Mesenchymal stem cell (in vitro differentiated cells and primary cell): ENCODE measurements around the gene SLC38A6.

Source experiments
- DNase-seq: peaks from one replicate; pipeline ENCODE4 v3.0.0-alpha.2; 2013
- H2AFZ ChIP-seq: one replicate; pipeline ENCODE4 v1.6.1; 2013; ENCODE audit warnings: low read depth, mild to moderate bottlenecking, control low read depth, inconsistent platforms, low read length, moderate library complexity
- H2AK5ac ChIP-seq: 2 replicates; pipeline ENCODE4 v1.6.1; 2013; ENCODE audit warnings: low read length, moderate library complexity, mild to moderate bottlenecking, inconsistent platforms; ENCODE audit not compliant: severe bottlenecking
- H2BK120ac ChIP-seq: one replicate; pipeline ENCODE4 v1.6.1; 2013; ENCODE audit warnings: low read depth, mild to moderate bottlenecking, inconsistent platforms, low read length, moderate library complexity
- H2BK12ac ChIP-seq, 2 experiments: one replicate each; pipeline ENCODE4 v1.6.1; 2013; ENCODE audit warnings: inconsistent platforms in 2 of 2, low read length in 2 of 2, mild to moderate bottlenecking in 2 of 2, moderate library complexity in 2 of 2, control low read depth in 1 of 2
- H2BK15ac ChIP-seq: one replicate; pipeline ENCODE4 v1.6.1; 2013; ENCODE audit warnings: mild to moderate bottlenecking, low read depth, inconsistent platforms; ENCODE audit not compliant: poor library complexity, severe bottlenecking
- H2BK5ac ChIP-seq: 2 replicates; pipeline ENCODE4 v1.6.1; 2013; ENCODE audit warnings: low read depth, mild to moderate bottlenecking, low read length, control low read depth, inconsistent platforms; ENCODE audit not compliant: poor library complexity, severe bottlenecking
- H3K14ac ChIP-seq, 2 experiments: one replicate each; pipeline ENCODE4 v1.6.1; 2013; ENCODE audit warnings: inconsistent platforms in 2 of 2, low read length in 2 of 2, control low read depth in 1 of 2, mild to moderate bottlenecking in 1 of 2, moderate library complexity in 1 of 2
- H3K18ac ChIP-seq, 2 experiments: one replicate each; pipeline ENCODE4 v1.6.1; 2013; ENCODE audit warnings: inconsistent platforms in 2 of 2, low read length in 2 of 2, control low read depth in 1 of 2, low read depth in 1 of 2, mild to moderate bottlenecking in 1 of 2
- H3K23ac ChIP-seq, 2 experiments: one replicate each; pipeline ENCODE4 v1.6.1; 2013; ENCODE audit warnings: inconsistent platforms in 2 of 2, low read length in 2 of 2, mild to moderate bottlenecking in 2 of 2, moderate library complexity in 2 of 2, control low read depth in 1 of 2
- H3K27ac ChIP-seq: 2 replicates; pipeline ENCODE4 v1.5.1; 2013; ENCODE audit warnings: mild to moderate bottlenecking, moderate library complexity, low read length, control low read depth, inconsistent platforms; ENCODE audit not compliant: poor library complexity, severe bottlenecking
- H3K27me3 ChIP-seq, 2 experiments: 2 replicates each; pipeline versions ENCODE4 v1.6.1 to v1.7.0; 2013; ENCODE audit warnings: low read length in 2 of 2, mild to moderate bottlenecking in 2 of 2, moderate library complexity in 2 of 2, control low read depth in 1 of 2, inconsistent platforms in 1 of 2; ENCODE audit not compliant: control insufficient read depth in 1 of 2, insufficient read depth in 1 of 2
- H3K36me3 ChIP-seq, 2 experiments: 2 replicates each; pipeline versions ENCODE4 v1.6.1 to v1.7.0; 2013; ENCODE audit warnings: low read length in 2 of 2, control low read depth in 1 of 2, inconsistent platforms in 1 of 2, low read depth in 1 of 2, mild to moderate bottlenecking in 1 of 2; ENCODE audit not compliant: insufficient read depth in 2 of 2, control insufficient read depth in 1 of 2
- H3K4ac ChIP-seq, 2 experiments: one replicate each; pipeline ENCODE4 v1.6.1; 2013; ENCODE audit warnings: inconsistent platforms in 2 of 2, low read length in 2 of 2, mild to moderate bottlenecking in 2 of 2, moderate library complexity in 2 of 2, control low read depth in 1 of 2, low read depth in 1 of 2
- H3K4me1 ChIP-seq: 2 replicates; pipeline ENCODE4 v1.6.1; 2013; ENCODE audit warnings: low read depth, low read length, control low read depth; ENCODE audit not compliant: control insufficient read depth, insufficient read depth
- H3K4me2 ChIP-seq: 2 replicates; pipeline ENCODE4 v1.6.1; 2013; ENCODE audit warnings: low read length, mild to moderate bottlenecking, inconsistent platforms; ENCODE audit not compliant: poor library complexity, severe bottlenecking
- H3K4me3 ChIP-seq, 2 experiments: 2 replicates each; pipeline versions ENCODE4 v1.5.1 to v1.7.0; 2013; ENCODE audit warnings: low read length in 2 of 2, mild to moderate bottlenecking in 2 of 2, control low read depth in 1 of 2, low read depth in 1 of 2; ENCODE audit not compliant: insufficient read depth in 1 of 2
- H3K79me1 ChIP-seq: replicated peaks from 2 replicates; pipeline ENCODE4 v1.6.1; 2013; ENCODE audit warnings: mild to moderate bottlenecking, control low read depth, low read length, inconsistent platforms; ENCODE audit not compliant: poor library complexity, severe bottlenecking
- H3K9ac ChIP-seq: 2 replicates; pipeline ENCODE4 v1.7.0; 2013; ENCODE audit warnings: mild to moderate bottlenecking, low read length, moderate library complexity
- H3K9me3 ChIP-seq: 2 replicates; pipeline ENCODE4 v1.7.0; 2013; ENCODE audit warnings: mild to moderate bottlenecking, low read length; ENCODE audit not compliant: control insufficient read depth
- H4K8ac ChIP-seq: one replicate; pipeline ENCODE4 v1.6.1; 2013; ENCODE audit warnings: inconsistent platforms, mild to moderate bottlenecking, low read length, moderate library complexity
- H4K91ac ChIP-seq: one replicate; pipeline ENCODE4 v1.6.1; 2013; ENCODE audit warnings: mild to moderate bottlenecking, low read length, inconsistent platforms
- WGBS: methylation state at CpG from one replicate; pipeline ENCODE4 v1.1.7; 2013; ENCODE audit warnings: mixed read lengths; 5-methylcytosine and 5-hydroxymethylcytosine counted together

The SLC38A6 gene

DNA sequence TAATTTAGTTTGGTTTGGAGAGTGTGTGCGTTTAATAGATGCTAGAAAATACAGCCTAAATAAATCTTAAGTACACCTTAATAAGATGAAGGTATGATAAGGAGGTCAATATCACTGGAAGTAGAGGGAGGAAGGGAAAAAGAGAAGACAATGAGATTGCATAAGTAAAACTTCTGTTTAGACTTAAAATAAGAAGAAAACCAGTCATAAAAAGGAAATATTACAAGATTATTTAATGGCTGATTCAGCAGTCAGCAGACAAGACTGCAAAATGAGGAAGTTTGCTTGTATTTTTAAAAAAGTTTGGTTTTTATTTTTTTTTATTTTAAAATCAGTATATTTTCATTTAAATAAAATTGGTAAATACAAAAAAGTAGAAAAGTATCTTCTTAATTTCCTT lies 3.2 kb downstream of the SLC38A6 start:
- H3K79me1 ChIP-seq: peaks cover 13% of the 10 kb centered on the region
- H3K14ac ChIP-seq: no peak overlapping the region
- H2BK5ac ChIP-seq: no peak overlapping the region
- DNase-seq: no peak
- peaks cover 8 to 68% of the 10 kb centered on the region in 2 experiments for H3K36me3 ChIP-seq
- H2BK15ac ChIP-seq: no peak overlapping the region
- H3K9me3 ChIP-seq: no peaks in the 10 kb centered on the region
- no peak overlapping the region for H2AK5ac ChIP-seq
- no peak overlapping the region for H4K8ac ChIP-seq
- peak overlapping the region; percentile 1 for H3K9ac ChIP-seq
- no peak overlapping the region for H2BK120ac ChIP-seq
- H4K91ac ChIP-seq: no peak overlapping the region
- no peak overlapping the region for H2BK12ac ChIP-seq
- no peak overlapping the region for H3K23ac ChIP-seq
- no peak overlapping the region for H2AFZ ChIP-seq
- no peak overlapping the region for H3K4ac ChIP-seq
- H3K4me1 ChIP-seq: peaks cover 3% of the 10 kb centered on the region
- H3K27ac ChIP-seq: no peak overlapping the region
- no peak overlapping the region for H3K18ac ChIP-seq
- no peak overlapping the region for H3K4me3 ChIP-seq
- H3K4me2 ChIP-seq: no peak overlapping the region
- H3K27me3 ChIP-seq: no peaks in the 10 kb centered on the region
- WGBS: no CpG with 5 or more reads among the region's 1 CpG

GRCh38 chr14:60986500-60986899 lies 5.5 kb downstream of the SLC38A6 start:
- Histone ChIP-seq H2BK5ac (no peak overlapping the region), H3K27ac (no peak overlapping the region), H2BK12ac (no peak overlapping the region), H3K4me2 (no peak overlapping the region), H3K79me1 (peaks cover 17% of the 10 kb centered on the region), H3K4me1 (peaks cover 6% of the 10 kb centered on the region), H3K27me3 (no peaks in the 10 kb centered on the region), H3K9me3 (no peaks in the 10 kb centered on the region), H3K14ac (no peak overlapping the region), H3K4ac (no peak overlapping the region), H2BK15ac (no peak overlapping the region), H2AK5ac (no peak overlapping the region), H2BK120ac (no peak overlapping the region), H3K4me3 (no peak overlapping the region), H4K91ac (no peak overlapping the region), H2AFZ (no peak overlapping the region), H3K9ac (no peak overlapping the region), H3K36me3 (peaks cover 12 to 79% of the 10 kb centered on the region in 2 experiments), H3K18ac (no peak overlapping the region), H3K23ac (no peak overlapping the region), H4K8ac (no peak overlapping the region)
- 100% methylated on average over 1 of the region's 2 CpGs for WGBS
- DNase-seq: no peak

DNA sequence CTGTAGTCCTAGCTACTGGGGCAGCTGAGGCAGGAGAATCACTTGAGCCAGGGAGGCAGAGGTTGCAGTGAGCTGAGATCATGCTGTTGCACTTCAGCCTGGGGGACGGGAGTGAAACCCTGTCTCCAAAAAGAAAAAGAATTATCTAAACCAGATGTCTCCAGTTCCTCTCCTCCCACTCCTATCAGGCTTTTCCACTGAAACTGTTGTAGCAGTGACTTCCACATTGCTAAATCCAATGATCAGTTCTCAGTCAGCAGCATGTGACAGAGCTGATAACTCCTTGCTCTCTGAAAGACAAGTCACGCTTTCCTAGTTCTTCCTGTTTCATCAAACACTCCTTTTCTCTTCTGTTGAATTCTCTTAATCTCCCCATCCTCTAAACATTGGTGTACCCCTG lies 8.6 kb downstream of the SLC38A6 start:
- Histone ChIP-seq H4K91ac (no peak overlapping the region), H2AFZ (no peak overlapping the region), H2AK5ac (no peak overlapping the region), H3K23ac (no peak overlapping the region), H4K8ac (no peak overlapping the region), H3K79me1 (peaks cover 24% of the 10 kb centered on the region), H3K4me2 (no peak overlapping the region), H2BK120ac (no peak overlapping the region), H3K9me3 (no peaks in the 10 kb centered on the region), H3K9ac (peak overlapping the region; percentile 78), H3K36me3 (peaks cover 23 to 88% of the 10 kb centered on the region in 2 experiments), H2BK12ac (no peak overlapping the region), H2BK5ac (no peak overlapping the region), H2BK15ac (no peak overlapping the region), H3K4me3 (no peak overlapping the region), H3K18ac (no peak overlapping the region), H3K4me1 (peaks cover 4% of the 10 kb centered on the region), H3K4ac (no peak overlapping the region), H3K14ac (no peak overlapping the region), H3K27ac (no peak overlapping the region), H3K27me3 (no peaks in the 10 kb centered on the region)
- WGBS: 99% methylated on average over 2 of the region's 2 CpGs
- no peak for DNase-seq

DNA sequence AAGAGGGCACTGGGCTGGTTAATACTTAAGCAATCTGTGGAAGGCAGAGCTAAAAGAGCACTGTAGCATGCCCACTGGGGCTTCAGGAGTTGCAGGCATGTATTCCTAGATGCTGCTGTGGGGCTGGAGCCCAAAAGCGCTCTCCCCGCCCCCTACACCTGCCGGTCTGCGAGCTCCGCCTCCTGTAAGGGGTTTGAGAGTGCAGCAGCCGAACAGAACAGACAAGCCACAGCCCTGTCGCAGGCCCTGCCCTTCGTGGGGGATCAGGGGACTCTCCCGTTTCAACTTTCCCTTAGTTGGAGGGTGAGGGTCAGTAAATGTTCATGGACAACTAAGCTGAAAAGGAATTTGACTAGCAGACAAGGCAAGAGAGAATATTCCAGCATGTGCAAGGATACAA lies 17.6 kb downstream of the SLC38A6 start:
- H3K36me3 ChIP-seq: peaks cover 15 to 68% of the 10 kb centered on the region in 2 experiments
- no peak overlapping the region for H3K23ac ChIP-seq
- H3K18ac ChIP-seq: no peak overlapping the region
- H4K8ac ChIP-seq: no peak overlapping the region
- no peaks in the 10 kb centered on the region for H3K27me3 ChIP-seq
- DNase-seq: no peak
- H3K9me3 ChIP-seq: no peaks in the 10 kb centered on the region
- H3K79me1 ChIP-seq: peaks cover 14% of the 10 kb centered on the region
- 95% methylated on average over 7 of the region's 9 CpGs for WGBS
- H3K14ac ChIP-seq: no peak overlapping the region
- H2BK12ac ChIP-seq: no peak overlapping the region
- no peak overlapping the region for H2AFZ ChIP-seq
- H4K91ac ChIP-seq: no peak overlapping the region
- H3K27ac ChIP-seq: no peak overlapping the region
- no peak overlapping the region for H2AK5ac ChIP-seq
- H3K9ac ChIP-seq: no peak overlapping the region
- H3K4ac ChIP-seq: no peak overlapping the region
- H2BK5ac ChIP-seq: no peak overlapping the region
- H2BK15ac ChIP-seq: no peak overlapping the region
- H3K4me2 ChIP-seq: no peak overlapping the region
- no peak overlapping the region for H2BK120ac ChIP-seq
- H3K4me3 ChIP-seq: no peak overlapping the region
- no peaks in the 10 kb centered on the region for H3K4me1 ChIP-seq
